Astrocyte of the hippocampus (primary cell): ENCODE data around the gene HES1.
"Not testable (repeated sequence)": the region's sequence is repeated elsewhere in the genome, so short reads cannot be mapped to it uniquely, and the experiment has no call there.

Experiments used
- DNase-seq: peaks from one replicate; pipeline ENCODE4 v3.0.0; 2011; ENCODE audit warnings: low read depth, low spot score

Gene HES1

GRCh38 chr3:194140520-194141414 is 4.8 kb downstream of the HES1 start:
- DNase-seq = peak; percentile 82

GRCh38 chr3:194141415-194142155 is 5.6 kb downstream of the HES1 start:
- peak; percentile 98 for DNase-seq

GRCh38 chr3:194142156-194142910 is 6.4 kb downstream of the HES1 start:
- DNase-seq = no peak

- DNase-seq = no peak
Observed at GRCh38 chr3:194145702-194146101, 9.8 kb downstream of the HES1 start.

GRCh38 chr3:194147679-194148078 is 11.7 kb downstream of the HES1 start:
- DNase-seq = no peak

- DNase-seq = no peak
Observed at GRCh38 chr3:194148383-194148782, 12.4 kb downstream of the HES1 start.

GRCh38 chr3:194150252-194150934 is 14.4 kb downstream of the HES1 start:
- DNase-seq = peak; percentile 58

GRCh38 chr3:194150935-194151302 is 15.0 kb downstream of the HES1 start:
- DNase-seq = not testable (repeated sequence)

- DNase-seq = no peak
Observed at GRCh38 chr3:194154346-194154745, 18.4 kb downstream of the HES1 start.

GRCh38 chr3:194156095-194156494 is 20.1 kb downstream of the HES1 start:
- no peak for DNase-seq

- DNase-seq = no peak
Observed at GRCh38 chr3:194158942-194159439, 23.0 kb downstream of the HES1 start.

- DNase-seq = no peak
Observed at GRCh38 chr3:194160158-194160557, 24.2 kb downstream of the HES1 start.

- peak; percentile 38 for DNase-seq
Observed at GRCh38 chr3:194161131-194162045, 25.4 kb downstream of the HES1 start.

- no peak for DNase-seq
Observed at GRCh38 chr3:194162070-194162678, 26.2 kb downstream of the HES1 start.

GRCh38 chr3:194162817-194163584 is 27.1 kb downstream of the HES1 start:
- no peak for DNase-seq

- DNase-seq = no peak
Observed at GRCh38 chr3:194163697-194164096, 27.7 kb downstream of the HES1 start.

GRCh38 chr3:194164861-194165260 is 28.9 kb downstream of the HES1 start:
- no peak for DNase-seq

GRCh38 chr3:194165271-194166018 is 29.5 kb downstream of the HES1 start:
- DNase-seq = no peak
